Mucosa of stomach (tissue), 1 donor: ENCODE data around the gene POU5F1.

ENCODE experiments used
- H3K27me3 ChIP-seq: one replicate; pipeline ENCODE4 v1.7.0; 2013; ENCODE audit warnings: mild to moderate bottlenecking, low read length; ENCODE audit not compliant: control insufficient read depth, insufficient read depth
- H3K36me3 ChIP-seq: one replicate; pipeline ENCODE4 v1.7.0; 2013; ENCODE audit warnings: low read length; ENCODE audit not compliant: control insufficient read depth, insufficient read depth
- H3K4me1 ChIP-seq: one replicate; pipeline ENCODE4 v1.7.0; 2013; ENCODE audit warnings: mild to moderate bottlenecking, low read length; ENCODE audit not compliant: control insufficient read depth, insufficient read depth
- H3K4me3 ChIP-seq: one replicate; pipeline ENCODE4 v1.7.0; 2013; ENCODE audit warnings: low read length
- H3K9ac ChIP-seq: one replicate; pipeline ENCODE4 v1.7.0; 2013; ENCODE audit warnings: mild to moderate bottlenecking, low read length, moderate library complexity
- H3K9me3 ChIP-seq: one replicate; pipeline ENCODE4 v1.7.0; 2013; ENCODE audit warnings: mild to moderate bottlenecking, low read length, moderate library complexity; ENCODE audit not compliant: control insufficient read depth
- donor health status: Pancreatic carcinoma.

POU5F1 gene

GRCh38 chr6:31161216-31162126 is 9.0 kb downstream of the POU5F1 start:
- Histone ChIP-seq H3K4me1 (peaks cover 22% of the 10 kb centered on the region), H3K9ac (no peak overlapping the region), H3K27me3 (no peaks in the 10 kb centered on the region), H3K36me3 (no peaks in the 10 kb centered on the region), H3K9me3 (no peaks in the 10 kb centered on the region), H3K4me3 (no peak overlapping the region)

GRCh38 chr6:31158863-31159855 is 11.3 kb downstream of the POU5F1 start:
- Histone ChIP-seq H3K4me3 (peak overlapping the region; percentile 61), H3K9me3 (no peaks in the 10 kb centered on the region), H3K9ac (peak overlapping the region; percentile 89), H3K4me1 (peaks cover 22% of the 10 kb centered on the region), H3K36me3 (no peaks in the 10 kb centered on the region), H3K27me3 (no peaks in the 10 kb centered on the region)

GRCh38 chr6:31158140-31158862 is 12.2 kb downstream of the POU5F1 start, which contains the start of gene TCF19:
Gene TCF19 (plus strand): TSS chr6:31158589. CDS start chr6:31159470, 881 bp downstream.
- Histone ChIP-seq H3K36me3 (no peaks in the 10 kb centered on the region), H3K4me1 (peaks cover 22% of the 10 kb centered on the region), H3K27me3 (no peaks in the 10 kb centered on the region), H3K4me3 (peak within 1 kb of the TSS; percentile 61), H3K9ac (peak within 1 kb of the TSS; percentile 89), H3K9me3 (no peaks in the 10 kb centered on the region)

- Histone ChIP-seq H3K4me3 (peak within 1 kb of the TSS; percentile 61), H3K9ac (peak within 1 kb of the TSS; percentile 89), H3K27me3 (no peaks in the 10 kb centered on the region), H3K9me3 (no peaks in the 10 kb centered on the region), H3K36me3 (no peaks in the 10 kb centered on the region), H3K4me1 (peaks cover 22% of the 10 kb centered on the region)
Measured at GRCh38 chr6:31157513-31158139, 12.9 kb downstream of the POU5F1 start, which contains the start of gene CCHCR1. Gene CCHCR1 (minus strand): TSS chr6:31157802. CDS start chr6:31157600, 202 bp downstream.

- Histone ChIP-seq H3K4me3 (no peak overlapping the region), H3K27me3 (no peaks in the 10 kb centered on the region), H3K9me3 (no peaks in the 10 kb centered on the region), H3K36me3 (no peaks in the 10 kb centered on the region), H3K4me1 (peaks cover 22% of the 10 kb centered on the region), H3K9ac (no peak overlapping the region)
Measured at GRCh38 chr6:31156641-31157040, 13.8 kb downstream of the POU5F1 start.

GRCh38 chr6:31154436-31154835 is 16.0 kb downstream of the POU5F1 start:
- H3K36me3 ChIP-seq, result no peaks in the 10 kb centered on the region

GRCh38 chr6:31152781-31153180 is 17.7 kb downstream of the POU5F1 start:
- H3K9ac ChIP-seq, result no peak overlapping the region
- H3K36me3 ChIP-seq, result no peaks in the 10 kb centered on the region
- peaks cover 15% of the 10 kb centered on the region for H3K4me1 ChIP-seq
- no peak overlapping the region for H3K4me3 ChIP-seq
- no peaks in the 10 kb centered on the region for H3K27me3 ChIP-seq
- H3K9me3 ChIP-seq, result no peaks in the 10 kb centered on the region

More at GRCh38 chr6:31154436-31154835, 16.0 kb downstream of the POU5F1 start:
- Histone ChIP-seq H3K27me3 (no peaks in the 10 kb centered on the region), H3K4me1 (peaks cover 25% of the 10 kb centered on the region), H3K9ac (no peak overlapping the region), H3K9me3 (no peaks in the 10 kb centered on the region), H3K4me3 (no peak overlapping the region)

GRCh38 chr6:31149827-31150447 is 20.5 kb downstream of the POU5F1 start:
- H3K9ac ChIP-seq, result no peak overlapping the region
- no peaks in the 10 kb centered on the region for H3K9me3 ChIP-seq
- H3K27me3 ChIP-seq, result no peaks in the 10 kb centered on the region
- H3K4me3 ChIP-seq, result no peak overlapping the region
- H3K36me3 ChIP-seq, result no peaks in the 10 kb centered on the region
- H3K4me1 ChIP-seq, result peaks cover 15% of the 10 kb centered on the region

- H3K4me3 ChIP-seq, result no peak overlapping the region
- H3K27me3 ChIP-seq, result no peaks in the 10 kb centered on the region
- H3K36me3 ChIP-seq, result no peaks in the 10 kb centered on the region
- H3K9ac ChIP-seq, result peak overlapping the region; percentile 38
- H3K4me1 ChIP-seq, result peaks cover 38% of the 10 kb centered on the region
- no peaks in the 10 kb centered on the region for H3K9me3 ChIP-seq
Measured at GRCh38 chr6:31145386-31145785, 25.1 kb downstream of the POU5F1 start.

- Histone ChIP-seq H3K36me3 (no peaks in the 10 kb centered on the region), H3K27me3 (no peaks in the 10 kb centered on the region), H3K9ac (peak overlapping the region; percentile 38), H3K4me3 (no peak overlapping the region), H3K4me1 (peaks cover 35% of the 10 kb centered on the region), H3K9me3 (no peaks in the 10 kb centered on the region)
Measured at GRCh38 chr6:31144970-31145340, 25.5 kb downstream of the POU5F1 start.
